ENCODE results near the gene NR2F1-AS1. TPM values are rescaled to one million over a fixed set of nuclear protein-coding genes. Genes with fewer than 3 reads are reported as not detected.

The NR2F1-AS1 gene
- total and polyA plus RNA-seq, 2 of the 4 experiments (the other 2 are of a cell fraction) = 12.5 to 12.8 TPM

- TF ChIP-seq USF2 (IDR thresholded peaks at IDR 0.05; ENCODE audit: low read depth, low read length) (no peak), CTCF (conservative IDR thresholded peaks at IDR 0.05; ENCODE audit: low read depth, low read length) (no peak), RAD21 (IDR thresholded peaks at IDR 0.05; ENCODE audit: low read length) (no peak), NFE2L2 (IDR thresholded peaks at IDR 0.05; ENCODE audit: low read depth, low read length) (no peak), BHLHE40 (IDR thresholded peaks at IDR 0.05; ENCODE audit: low read depth, low read length) (no peak)
- no peak overlapping the region for H3K27ac ChIP-seq (ENCODE audit: insufficient read depth, low read length)
- no peak overlapping the region for H2AK5ac ChIP-seq (ENCODE audit: low read depth, low read length)
- H4K5ac ChIP-seq (ENCODE audit: low read depth, low read length) = no peak overlapping the region
- no peak overlapping the region for H3K23ac ChIP-seq (ENCODE audit: low read depth, low read length)
- POLR2A ChIA-PET (ENCODE audit: unreplicated experiment) = no interaction called here
- no peak overlapping the region for H2BK15ac ChIP-seq (ENCODE audit: low read depth, low read length)
- peaks cover 0 to 5% of the 10 kb centered on the region in 2 experiments; a peak in 2 of 4 replicates for H3K79me1 ChIP-seq (ENCODE audit: low read depth in 1 of 2, low read length in 2 of 2)
- no peak overlapping the region for H2BK20ac ChIP-seq (ENCODE audit: low read depth, low read length)
- H3K4me3 ChIP-seq (ENCODE audit: insufficient read depth, low read depth, low read length) = no peak overlapping the region
- no peaks in the 10 kb centered on the region for H3K9me1 ChIP-seq (ENCODE audit: insufficient read depth, low read length)
- H4K20me1 ChIP-seq (ENCODE audit: insufficient read depth, low read length) = no peaks in the 10 kb centered on the region
- DNase-seq (no peak), ATAC-seq (ENCODE audit: low read depth) (no peak)
- H3K4me1 ChIP-seq (ENCODE audit: control insufficient read depth, insufficient read depth, low read length) = no peaks in the 10 kb centered on the region
- no TSS peak for BruUV-seq (replicated peaks)
- no peak overlapping the region for H3K56ac ChIP-seq (ENCODE audit: extremely low read depth, insufficient read depth, low read length)
- intact Hi-C loops (cut with micrococcal nuclease) (no loop called here), dilution Hi-C loops (cut with HindIII; ENCODE audit: low sequenced_read_pairs, unreplicated experiment) (no loop called here), in situ Hi-C loops (cut with MboI; ENCODE audit: low sequenced_read_pairs) (no loop called here)
- H3K4ac ChIP-seq (ENCODE audit: low read depth, low read length) = no peak overlapping the region
- no peak overlapping the region for H2AFZ ChIP-seq (replicated peaks; ENCODE audit: low read length, poor library complexity)
- H2BK5ac ChIP-seq (ENCODE audit: low read depth, low read length, poor library complexity, severe bottlenecking) = no peak overlapping the region
- H3K14ac ChIP-seq (replicated peaks; ENCODE audit: low read depth, low read length) = no peak overlapping the region
- H3K27me3 ChIP-seq (ENCODE audit: control insufficient read depth, insufficient read depth, low read length) = no peaks in the 10 kb centered on the region
- H4K8ac ChIP-seq (ENCODE audit: low read depth in 2 of 2, low read length in 2 of 2) = no peak overlapping the region
- H4K91ac ChIP-seq (ENCODE audit: insufficient read depth, low read depth, low read length) = no peak overlapping the region
- H3K9ac ChIP-seq (ENCODE audit: low read depth, low read length) = no peak overlapping the region
- H3K9me3 ChIP-seq (ENCODE audit: control insufficient read depth, insufficient read depth, low read length) = peaks cover 4% of the 10 kb centered on the region
- CTCF ChIA-PET = no interaction called here
- H3K18ac ChIP-seq (ENCODE audit: low read depth, low read length) = no peak overlapping the region
- no peaks in the 10 kb centered on the region for H3K36me3 ChIP-seq (ENCODE audit: control insufficient read depth, insufficient read depth, low read length)
- H2BK120ac ChIP-seq (ENCODE audit: low read depth, low read length) = no peak overlapping the region
- no peak overlapping the region for H2AK9ac ChIP-seq (replicated peaks; ENCODE audit: low read depth, low read length, poor library complexity)
- H3K4me2 ChIP-seq (ENCODE audit: low read depth, low read length) = no peak overlapping the region
These were observed 103.2 kb downstream of the NR2F1-AS1 start for GRCh38 chr5:93477816-93478215.

Measured in IMR-90 (cell line).